ENCODE results near the gene UBE2QL1. TPM values are rescaled to one million over a fixed set of nuclear protein-coding genes. Genes with fewer than 3 reads are reported as not detected.
A peak's percentile ranks its signal among the peaks of the same experiment; 100 is the strongest.

Gene UBE2QL1
- total RNA-seq, 1 experiment from 2014 or later = not detected

DNA sequence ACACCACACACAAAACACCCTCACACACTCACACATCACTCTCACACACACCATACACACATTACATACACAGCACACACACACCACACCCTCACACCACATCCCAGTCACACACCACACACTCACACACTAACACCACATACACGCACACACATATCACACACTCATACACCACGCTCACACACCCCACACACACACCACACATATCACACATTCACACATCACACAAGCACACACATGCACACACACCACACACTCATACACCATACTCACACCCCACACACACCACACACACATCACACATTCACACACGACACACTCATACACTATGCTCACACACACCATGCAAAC is 543 bp upstream of the UBE2QL1 start:
- H3K4me1 Mint-ChIP-seq (ENCODE audit: low read depth, unreplicated experiment) = no peaks in the 10 kb centered on the region
- no peak for DNase-seq
- CTCF ChIA-PET = no interaction called here
- no peaks in the 10 kb centered on the region for H3K36me3 Mint-ChIP-seq (ENCODE audit: insufficient read depth, unreplicated experiment)
- no peak overlapping the region for H3K4me3 Mint-ChIP-seq (ENCODE audit: low read depth, unreplicated experiment)
- TF ChIP-seq, protein P1, sequence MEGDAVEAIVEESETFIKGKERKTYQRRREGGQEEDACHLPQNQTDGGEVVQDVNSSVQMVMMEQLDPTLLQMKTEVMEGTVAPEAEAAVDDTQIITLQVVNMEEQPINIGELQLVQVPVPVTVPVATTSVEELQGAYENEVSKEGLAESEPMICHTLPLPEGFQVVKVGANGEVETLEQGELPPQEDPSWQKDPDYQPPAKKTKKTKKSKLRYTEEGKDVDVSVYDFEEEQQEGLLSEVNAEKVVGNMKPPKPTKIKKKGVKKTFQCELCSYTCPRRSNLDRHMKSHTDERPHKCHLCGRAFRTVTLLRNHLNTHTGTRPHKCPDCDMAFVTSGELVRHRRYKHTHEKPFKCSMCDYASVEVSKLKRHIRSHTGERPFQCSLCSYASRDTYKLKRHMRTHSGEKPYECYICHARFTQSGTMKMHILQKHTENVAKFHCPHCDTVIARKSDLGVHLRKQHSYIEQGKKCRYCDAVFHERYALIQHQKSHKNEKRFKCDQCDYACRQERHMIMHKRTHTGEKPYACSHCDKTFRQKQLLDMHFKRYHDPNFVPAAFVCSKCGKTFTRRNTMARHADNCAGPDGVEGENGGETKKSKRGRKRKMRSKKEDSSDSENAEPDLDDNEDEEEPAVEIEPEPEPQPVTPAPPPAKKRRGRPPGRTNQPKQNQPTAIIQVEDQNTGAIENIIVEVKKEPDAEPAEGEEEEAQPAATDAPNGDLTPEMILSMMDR (IDR thresholded peaks at IDR 0.05; ENCODE audit: unreplicated experiment) = no peak
- intact Hi-C loops (cut with micrococcal nuclease; ENCODE audit: unreplicated experiment) = no loop called here
- no peaks in the 10 kb centered on the region for H3K9me3 Mint-ChIP-seq (ENCODE audit: low read depth, unreplicated experiment)
- H3K27ac Mint-ChIP-seq (ENCODE audit: unreplicated experiment) = no peak overlapping the region
- BruUV-seq (replicated peaks) = no TSS peak
- H3K27me3 Mint-ChIP-seq (ENCODE audit: unreplicated experiment) = peaks cover 7% of the 10 kb centered on the region

DNA sequence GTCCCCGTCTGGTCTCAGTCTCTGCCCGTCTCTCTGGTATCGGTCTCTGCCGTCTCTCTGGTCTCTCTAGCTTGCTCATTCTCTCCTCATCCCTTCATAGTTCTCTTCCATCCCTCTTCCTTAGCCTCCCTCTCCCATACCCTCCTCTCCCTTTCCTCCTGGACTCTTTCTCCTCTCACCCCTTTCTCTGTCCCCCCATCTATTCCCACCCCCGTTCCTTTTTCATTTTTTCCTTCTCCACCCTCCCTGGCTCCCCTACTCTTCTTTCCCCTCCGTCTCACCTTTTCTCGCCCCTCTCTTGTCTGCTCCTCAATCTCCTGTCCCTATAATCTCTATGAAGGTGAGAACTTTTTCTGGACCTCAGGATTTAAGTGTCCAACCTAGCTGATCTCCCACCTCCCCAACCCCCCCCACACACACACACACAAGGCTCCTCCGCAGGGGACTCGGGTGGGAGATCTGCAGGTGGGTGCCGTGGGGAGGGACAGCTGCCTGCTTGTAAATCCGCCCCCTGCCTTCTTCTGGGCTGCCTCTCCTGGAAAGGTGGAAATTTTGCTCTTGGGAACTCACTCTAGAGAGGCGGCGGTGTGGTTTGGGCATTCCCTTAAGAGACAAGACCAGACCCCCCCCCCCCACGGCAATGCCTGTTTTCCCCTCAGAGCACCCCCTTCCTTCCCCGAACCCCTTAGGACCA is 953 bp downstream of the UBE2QL1 start:
- BruUV-seq (replicated peaks) = no TSS peak
- TF ChIP-seq, protein P1 (IDR thresholded peaks at IDR 0.05; ENCODE audit: unreplicated experiment) = no peak
- Mint-ChIP-seq H3K4me1 (ENCODE audit: low read depth, unreplicated experiment) (no peaks in the 10 kb centered on the region), H3K36me3 (ENCODE audit: insufficient read depth, unreplicated experiment) (no peaks in the 10 kb centered on the region), H3K4me3 (ENCODE audit: low read depth, unreplicated experiment) (peak overlapping the region; percentile 13), H3K27ac (ENCODE audit: unreplicated experiment) (no peak overlapping the region), H3K27me3 (ENCODE audit: unreplicated experiment) (peaks cover 22% of the 10 kb centered on the region), H3K9me3 (ENCODE audit: low read depth, unreplicated experiment) (no peaks in the 10 kb centered on the region)
- DNase-seq = no peak
- intact Hi-C loops (cut with micrococcal nuclease; ENCODE audit: unreplicated experiment) = no loop called here
- CTCF ChIA-PET = no interaction called here

DNA sequence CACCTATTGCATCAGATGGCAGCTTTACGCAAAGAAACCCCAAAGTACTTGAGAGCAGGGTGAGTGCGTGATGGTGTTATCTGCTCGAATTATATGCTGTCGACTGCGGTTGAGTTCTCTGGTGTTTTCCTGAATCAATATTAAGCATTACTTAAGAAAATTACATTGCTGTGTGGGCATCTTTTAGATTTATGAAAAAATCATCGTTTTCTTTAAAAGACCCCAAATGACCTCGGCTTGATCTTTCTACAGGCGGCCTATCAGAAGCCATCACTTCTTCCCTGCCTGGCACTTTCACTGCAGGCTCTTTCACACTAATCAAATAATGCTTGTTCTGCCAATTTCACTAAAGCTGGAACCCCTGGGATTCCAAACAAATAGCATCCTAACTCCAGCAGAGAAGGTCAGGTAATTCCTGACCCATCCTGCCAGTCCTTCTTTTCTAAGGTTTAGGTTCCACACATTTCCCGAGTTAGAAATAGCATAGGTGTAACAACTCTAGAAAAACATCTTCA is 1.7 kb downstream of the UBE2QL1 start:
- BruUV-seq (replicated peaks) = no TSS peak
- DNase-seq = no peak
- CTCF ChIA-PET = no interaction called here
- no peaks in the 10 kb centered on the region for H3K36me3 Mint-ChIP-seq (ENCODE audit: insufficient read depth, unreplicated experiment)
- TF ChIP-seq, protein P1 (IDR thresholded peaks at IDR 0.05; ENCODE audit: unreplicated experiment) = no peak
- H3K27me3 Mint-ChIP-seq (ENCODE audit: unreplicated experiment) = peaks cover 30% of the 10 kb centered on the region
- no peak overlapping the region for H3K27ac Mint-ChIP-seq (ENCODE audit: unreplicated experiment)
- no peaks in the 10 kb centered on the region for H3K9me3 Mint-ChIP-seq (ENCODE audit: low read depth, unreplicated experiment)
- intact Hi-C loops (cut with micrococcal nuclease; ENCODE audit: unreplicated experiment) = no loop called here
- H3K4me3 Mint-ChIP-seq (ENCODE audit: low read depth, unreplicated experiment) = no peak overlapping the region
- no peaks in the 10 kb centered on the region for H3K4me1 Mint-ChIP-seq (ENCODE audit: low read depth, unreplicated experiment)

DNA sequence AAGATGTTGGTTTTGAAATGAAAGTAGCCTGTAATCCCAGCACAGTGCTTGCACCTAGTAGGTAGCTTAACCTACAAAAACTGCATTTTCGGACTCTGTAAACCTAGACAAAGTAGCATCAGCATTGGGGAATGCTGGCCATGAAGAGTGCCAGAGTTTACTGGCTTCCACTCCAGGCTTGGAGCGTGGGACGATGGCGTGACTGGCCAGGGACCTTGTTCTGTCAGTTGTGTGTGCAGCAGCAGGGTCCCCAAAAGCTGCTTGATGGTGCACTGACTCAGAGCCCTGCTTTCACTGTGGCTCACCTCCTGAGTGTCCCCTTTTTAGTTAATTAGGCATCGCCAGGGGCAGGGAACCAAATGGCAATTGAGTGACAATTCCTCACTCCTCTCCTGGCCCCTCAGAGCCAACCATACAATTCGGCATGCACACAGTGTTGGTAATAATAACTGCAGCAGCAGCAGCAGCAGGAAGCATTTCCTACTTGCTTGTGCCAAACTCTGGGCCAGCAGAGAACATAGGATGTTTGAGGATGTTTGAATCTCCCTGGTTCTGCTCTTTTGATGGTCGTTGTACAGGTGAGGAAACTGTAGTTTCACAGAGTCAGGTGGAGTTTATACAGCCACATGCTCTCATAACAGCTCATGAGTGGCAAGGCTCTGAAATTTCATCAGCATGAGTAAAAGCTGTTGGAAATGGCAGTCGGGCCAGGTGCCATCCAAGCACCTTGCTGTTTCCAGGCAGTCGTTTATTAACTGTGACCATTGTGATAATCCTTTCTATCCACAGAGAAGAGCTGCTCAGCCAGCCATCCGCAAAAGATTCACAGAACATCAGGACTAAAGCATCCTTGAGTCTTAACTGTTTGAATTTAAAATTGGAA is 4.2 kb downstream of the UBE2QL1 start:
- no peaks in the 10 kb centered on the region for H3K36me3 Mint-ChIP-seq (ENCODE audit: insufficient read depth, unreplicated experiment)
- intact Hi-C loops (cut with micrococcal nuclease; ENCODE audit: unreplicated experiment) = no loop called here

More for the DNA sequence above, 4.2 kb downstream of the UBE2QL1 start:
- TF ChIP-seq, protein P1 (IDR thresholded peaks at IDR 0.05; ENCODE audit: unreplicated experiment) = no peak
- no peak for DNase-seq
- no TSS peak for BruUV-seq (replicated peaks)
- Mint-ChIP-seq H3K27me3 (ENCODE audit: unreplicated experiment) (peaks cover 54% of the 10 kb centered on the region), H3K4me1 (ENCODE audit: low read depth, unreplicated experiment) (no peaks in the 10 kb centered on the region), H3K4me3 (ENCODE audit: low read depth, unreplicated experiment) (no peak overlapping the region), H3K27ac (ENCODE audit: unreplicated experiment) (no peak overlapping the region), H3K9me3 (ENCODE audit: low read depth, unreplicated experiment) (no peaks in the 10 kb centered on the region)
- CTCF ChIA-PET = no interaction called here
